K562 (cell line): Measurements from ENCODE around the gene SELENOO. TPM values are rescaled to one million over a fixed set of nuclear protein-coding genes. Genes with fewer than 3 reads are reported as not detected.
A peak's percentile ranks its signal among the peaks of the same experiment; 100 is the strongest.

Experiments used
- BCOR ChIP-seq: fragments of 450-650 bp; IDR thresholded peaks from 2 replicates; pipeline ENCODE4 v1.6.1; 2016
- CBFB ChIP-seq: sonication (generic); formaldehyde crosslinking; IDR thresholded peaks from 2 replicates; pipeline ENCODE4 v1.4.0; 2020; ENCODE audit warnings: mild to moderate bottlenecking, missing genetic modification reagents
- CEBPG ChIP-seq, 3 experiments: fragments of 200-800 bp in 1 of 3; sonication (Bioruptor generic) in 1 of 3; sonication (generic) in 1 of 3; formaldehyde crosslinking in 1 of 3; IDR thresholded peaks in 2 of 3; conservative IDR thresholded peaks in 1 of 3; 2 replicates each; pipeline versions ENCODE4 v1.6.1 to v1.8.0; 2016 to 2022; ENCODE audit warnings: missing compliant biosample characterization in 2 of 3, missing genetic modification characterization in 2 of 3, mild to moderate bottlenecking in 1 of 3, missing genetic modification reagents in 1 of 3
- EHMT2 ChIP-seq: fragments of 450-650 bp; IDR thresholded peaks from 2 replicates; pipeline ENCODE4 v1.6.1; 2018; ENCODE audit warnings: antibody characterized with exemption
- GTF2E2 ChIP-seq: fragments of 200-800 bp; sonication (Bioruptor generic); IDR thresholded peaks from 2 replicates; pipeline ENCODE4 v1.6.1; 2016; ENCODE audit warnings: missing genetic modification characterization, missing compliant biosample characterization
- KAT7 ChIP-seq: sonication (generic); formaldehyde crosslinking; IDR thresholded peaks from 2 replicates; pipeline ENCODE4 v1.8.0; 2022; ENCODE audit warnings: missing genetic modification reagents, mild to moderate bottlenecking, borderline replicate concordance
- KDM1A ChIP-seq, 2 experiments: fragments of 450-650 bp; IDR thresholded peaks; 2 replicates each; pipeline ENCODE4 v1.6.1; 2016; ENCODE audit warnings: mild to moderate bottlenecking in 2 of 2
- MCM5 ChIP-seq: fragments of 450-650 bp; IDR thresholded peaks from 2 replicates; pipeline ENCODE4 v1.6.1; 2016; ENCODE audit warnings: low read depth
- SP1 ChIP-seq: sonication (generic); formaldehyde crosslinking; IDR thresholded peaks from 2 replicates; pipeline ENCODE4 v1.8.1; 2022; ENCODE audit warnings: mild to moderate bottlenecking, missing genetic modification reagents
- SRSF1 ChIP-seq: fragments of 200-400 bp; formaldehyde crosslinking; IDR thresholded peaks from 2 replicates; pipeline ENCODE4 v1.6.1; 2017; ENCODE audit warnings: mild to moderate bottlenecking, low read depth, low read length, moderate library complexity
- ZNF24 ChIP-seq: fragments of 450-650 bp; IDR thresholded peaks from 2 replicates; pipeline ENCODE4 v1.6.1; 2016
- ZNF75A ChIP-seq: fragments of 450-650 bp; formaldehyde crosslinking; IDR thresholded peaks from 2 replicates; pipeline ENCODE4 v1.4.0; 2020; ENCODE audit warnings: mild to moderate bottlenecking
- polyA plus RNA-seq, 8 experiments: library from polyadenylated mRNA; depleted of rRNA in 4 of 8; stranded (reverse) in 5 of 8; unstranded in 3 of 8; fragments of >200 nt; fragmentation: Nextera tagmentation in 2 of 8; fragmentation: Illumina TruSeq in 1 of 8; extraction: Ambion mirVana in 2 of 8; extraction: Trizol in 1 of 8; gene quantifications; 2 replicates each; pipeline versions ENCODE4 v1.2.1 to v1.2.3, GENCODE V29; 2011 to 2014; ENCODE audit warnings: inconsistent platforms in 1 of 8, missing spikeins in 1 of 8
- total RNA-seq, 7 experiments: library from RNA; depleted of rRNA in 6 of 7; stranded (reverse); fragments of >200 nt in 6 of 7; fragmentation: Illumina TruSeq in 2 of 7; extraction: Trizol in 2 of 7; gene quantifications; 2 replicates each; pipeline versions ENCODE4 v1.2.1 to v1.2.3, GENCODE V29; 2011 to 2021; ENCODE audit warnings: low replicate concordance in 1 of 7
- TF ChIP-seq, protein P1 (sequence below): sonication (generic); formaldehyde crosslinking; IDR thresholded peaks from 2 replicates; pipeline ENCODE4 v1.8.0; 2022; ENCODE audit warnings: missing genetic modification reagents, mild to moderate bottlenecking, borderline replicate concordance
- TF ChIP-seq, protein P2 (sequence below): fragments of 450-650 bp; IDR thresholded peaks from 2 replicates; pipeline ENCODE4 v1.6.1; 2018; ENCODE audit warnings: mild to moderate bottlenecking, low read depth; ENCODE audit not compliant: partially characterized antibody
- TF ChIP-seq, protein P3 (sequence below): fragments of 450-650 bp; IDR thresholded peaks from 2 replicates; pipeline ENCODE4 v1.6.1; 2018; ENCODE audit not compliant: partially characterized antibody
- TF ChIP-seq, protein P4 (sequence below): sonication (generic); formaldehyde crosslinking; IDR thresholded peaks from 2 replicates; pipeline ENCODE4 v1.9.0; 2022; ENCODE audit warnings: mild to moderate bottlenecking, missing genetic modification reagents

Gene SELENOO
- total and polyA plus RNA-seq, 9 of the 15 experiments (the other 6 are each of a cell fraction or from before 2014, with no cell fraction given), result 0.37 to 24.9 (median 8.3) TPM

DNA sequence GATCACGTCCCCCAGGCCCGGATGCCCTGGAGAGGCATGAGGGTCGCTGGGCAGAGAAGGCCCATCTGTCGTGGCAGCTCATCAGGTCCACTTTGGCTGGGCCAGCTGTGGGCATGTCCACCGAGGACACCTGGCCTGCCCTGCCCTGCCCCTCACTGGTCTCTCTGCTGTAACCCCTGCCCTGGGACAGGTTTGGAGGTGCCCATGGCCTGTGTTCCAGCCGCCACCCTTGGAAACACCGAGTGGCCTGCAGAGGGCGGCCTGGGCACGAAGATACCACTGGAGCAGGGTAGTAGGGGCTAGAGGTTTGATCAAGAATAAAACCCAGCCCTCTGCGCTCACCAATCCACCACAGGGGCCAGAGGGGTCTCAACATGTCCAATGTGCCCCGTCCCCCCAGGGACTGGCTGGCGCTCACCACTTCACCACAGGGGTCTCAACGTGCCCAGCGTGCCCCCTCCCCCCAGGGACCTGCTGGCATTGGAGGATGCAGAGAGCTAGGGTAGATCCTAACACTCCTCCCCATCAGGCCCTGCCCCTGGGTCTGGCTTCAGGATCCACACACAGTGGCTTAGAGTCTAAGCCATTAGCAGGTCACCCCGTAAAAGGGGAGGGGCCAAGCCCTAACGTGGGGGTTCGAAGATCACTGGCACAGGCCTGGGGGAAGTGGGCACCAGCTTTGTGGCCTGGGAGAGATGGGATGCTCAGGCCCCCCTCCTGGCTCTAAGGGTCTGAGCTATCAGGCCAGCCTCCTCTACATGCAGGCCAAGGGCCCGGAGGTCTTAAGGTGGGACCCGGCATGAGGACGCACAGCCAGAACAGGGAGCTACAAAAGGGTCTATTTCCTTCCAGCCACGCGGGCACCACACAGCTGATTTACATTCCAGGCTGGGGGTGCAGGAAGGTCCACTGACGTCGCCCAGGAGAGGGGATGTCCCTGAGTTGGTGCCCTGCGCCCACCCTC is 51.6 kb downstream of the SELENOO start (continued):
- TF ChIP-seq, protein P1, sequence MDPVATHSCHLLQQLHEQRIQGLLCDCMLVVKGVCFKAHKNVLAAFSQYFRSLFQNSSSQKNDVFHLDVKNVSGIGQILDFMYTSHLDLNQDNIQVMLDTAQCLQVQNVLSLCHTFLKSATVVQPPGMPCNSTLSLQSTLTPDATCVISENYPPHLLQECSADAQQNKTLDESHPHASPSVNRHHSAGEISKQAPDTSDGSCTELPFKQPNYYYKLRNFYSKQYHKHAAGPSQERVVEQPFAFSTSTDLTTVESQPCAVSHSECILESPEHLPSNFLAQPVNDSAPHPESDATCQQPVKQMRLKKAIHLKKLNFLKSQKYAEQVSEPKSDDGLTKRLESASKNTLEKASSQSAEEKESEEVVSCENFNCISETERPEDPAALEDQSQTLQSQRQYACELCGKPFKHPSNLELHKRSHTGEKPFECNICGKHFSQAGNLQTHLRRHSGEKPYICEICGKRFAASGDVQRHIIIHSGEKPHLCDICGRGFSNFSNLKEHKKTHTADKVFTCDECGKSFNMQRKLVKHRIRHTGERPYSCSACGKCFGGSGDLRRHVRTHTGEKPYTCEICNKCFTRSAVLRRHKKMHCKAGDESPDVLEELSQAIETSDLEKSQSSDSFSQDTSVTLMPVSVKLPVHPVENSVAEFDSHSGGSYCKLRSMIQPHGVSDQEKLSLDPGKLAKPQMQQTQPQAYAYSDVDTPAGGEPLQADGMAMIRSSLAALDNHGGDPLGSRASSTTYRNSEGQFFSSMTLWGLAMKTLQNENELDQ (CRISPR knock-in tag), result no peak
- no peak for TF ChIP-seq BCOR
- no peak for TF ChIP-seq MCM5
- no peak for TF ChIP-seq CBFB (CRISPR knock-in tag)
- TF ChIP-seq SP1 (CRISPR knock-in tag), result no peak
- TF ChIP-seq, protein P2, sequence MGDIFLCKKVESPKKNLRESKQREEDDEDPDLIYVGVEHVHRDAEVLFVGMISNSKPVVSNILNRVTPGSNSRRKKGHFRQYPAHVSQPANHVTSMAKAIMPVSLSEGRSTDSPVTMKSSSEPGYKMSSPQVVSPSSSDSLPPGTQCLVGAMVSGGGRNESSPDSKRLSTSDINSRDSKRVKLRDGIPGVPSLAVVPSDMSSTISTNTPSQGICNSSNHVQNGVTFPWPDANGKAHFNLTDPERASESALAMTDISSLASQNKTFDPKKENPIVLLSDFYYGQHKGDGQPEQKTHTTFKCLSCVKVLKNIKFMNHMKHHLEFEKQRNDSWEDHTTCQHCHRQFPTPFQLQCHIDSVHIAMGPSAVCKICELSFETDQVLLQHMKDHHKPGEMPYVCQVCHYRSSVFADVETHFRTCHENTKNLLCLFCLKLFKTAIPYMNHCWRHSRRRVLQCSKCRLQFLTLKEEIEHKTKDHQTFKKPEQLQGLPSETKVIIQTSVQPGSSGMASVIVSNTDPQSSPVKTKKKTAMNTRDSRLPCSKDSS, result no peak
- no peak for TF ChIP-seq GTF2E2 (tag)
- TF ChIP-seq CEBPG (CRISPR knock-in tag; IDR thresholded peaks at IDR 0.05), result no peak
- no peak for TF ChIP-seq CEBPG (tag; conservative IDR thresholded peaks at IDR 0.05 in 1 of 2, IDR thresholded peaks at IDR 0.05 in 1 of 2)
- no peak for TF ChIP-seq KDM1A (IDR thresholded peaks at IDR 0.05)
- TF ChIP-seq, protein P3, sequence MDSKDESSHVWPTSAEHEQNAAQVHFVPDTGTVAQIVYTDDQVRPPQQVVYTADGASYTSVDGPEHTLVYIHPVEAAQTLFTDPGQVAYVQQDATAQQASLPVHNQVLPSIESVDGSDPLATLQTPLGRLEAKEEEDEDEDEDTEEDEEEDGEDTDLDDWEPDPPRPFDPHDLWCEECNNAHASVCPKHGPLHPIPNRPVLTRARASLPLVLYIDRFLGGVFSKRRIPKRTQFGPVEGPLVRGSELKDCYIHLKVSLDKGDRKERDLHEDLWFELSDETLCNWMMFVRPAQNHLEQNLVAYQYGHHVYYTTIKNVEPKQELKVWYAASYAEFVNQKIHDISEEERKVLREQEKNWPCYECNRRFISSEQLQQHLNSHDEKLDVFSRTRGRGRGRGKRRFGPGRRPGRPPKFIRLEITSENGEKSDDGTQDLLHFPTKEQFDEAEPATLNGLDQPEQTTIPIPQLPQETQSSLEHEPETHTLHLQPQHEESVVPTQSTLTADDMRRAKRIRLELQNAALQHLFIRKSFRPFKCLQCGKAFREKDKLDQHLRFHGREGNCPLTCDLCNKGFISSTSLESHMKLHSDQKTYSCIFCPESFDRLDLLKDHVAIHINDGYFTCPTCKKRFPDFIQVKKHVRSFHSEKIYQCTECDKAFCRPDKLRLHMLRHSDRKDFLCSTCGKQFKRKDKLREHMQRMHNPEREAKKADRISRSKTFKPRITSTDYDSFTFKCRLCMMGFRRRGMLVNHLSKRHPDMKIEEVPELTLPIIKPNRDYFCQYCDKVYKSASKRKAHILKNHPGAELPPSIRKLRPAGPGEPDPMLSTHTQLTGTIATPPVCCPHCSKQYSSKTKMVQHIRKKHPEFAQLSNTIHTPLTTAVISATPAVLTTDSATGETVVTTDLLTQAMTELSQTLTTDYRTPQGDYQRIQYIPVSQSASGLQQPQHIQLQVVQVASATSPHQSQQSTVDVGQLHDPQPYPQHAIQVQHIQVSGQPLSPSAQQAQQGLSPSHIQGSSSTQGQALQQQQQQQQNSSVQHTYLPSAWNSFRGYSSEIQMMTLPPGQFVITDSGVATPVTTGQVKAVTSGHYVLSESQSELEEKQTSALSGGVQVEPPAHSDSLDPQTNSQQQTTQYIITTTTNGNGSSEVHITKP, result peak; percentile 67
- no peak for TF ChIP-seq ZNF75A (CRISPR knock-in tag)
- TF ChIP-seq, protein P4, sequence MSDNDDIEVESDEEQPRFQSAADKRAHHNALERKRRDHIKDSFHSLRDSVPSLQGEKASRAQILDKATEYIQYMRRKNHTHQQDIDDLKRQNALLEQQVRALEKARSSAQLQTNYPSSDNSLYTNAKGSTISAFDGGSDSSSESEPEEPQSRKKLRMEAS (CRISPR knock-in tag), result no peak
- no peak for TF ChIP-seq ZNF24
- TF ChIP-seq EHMT2, result no peak
- no peak for TF ChIP-seq KAT7
- TF ChIP-seq SRSF1, result no peak
